HG02885 (cell line): ENCODE results near the gene ACAP1.
A peak's percentile ranks its signal among the peaks of the same experiment; 100 is the strongest.
"Not testable (repeated sequence)": the region's sequence is repeated elsewhere in the genome, so short reads cannot be mapped to it uniquely, and the experiment has no call there.

Source experiments
- ATAC-seq: cut with Tn5 transposase; IDR thresholded peaks from one replicate; pipeline ENCODE4 v1.9.1; 2021; ENCODE audit warnings: mild to moderate bottlenecking; ENCODE audit not compliant: unreplicated experiment, poor library complexity

The ACAP1 gene

DNA sequence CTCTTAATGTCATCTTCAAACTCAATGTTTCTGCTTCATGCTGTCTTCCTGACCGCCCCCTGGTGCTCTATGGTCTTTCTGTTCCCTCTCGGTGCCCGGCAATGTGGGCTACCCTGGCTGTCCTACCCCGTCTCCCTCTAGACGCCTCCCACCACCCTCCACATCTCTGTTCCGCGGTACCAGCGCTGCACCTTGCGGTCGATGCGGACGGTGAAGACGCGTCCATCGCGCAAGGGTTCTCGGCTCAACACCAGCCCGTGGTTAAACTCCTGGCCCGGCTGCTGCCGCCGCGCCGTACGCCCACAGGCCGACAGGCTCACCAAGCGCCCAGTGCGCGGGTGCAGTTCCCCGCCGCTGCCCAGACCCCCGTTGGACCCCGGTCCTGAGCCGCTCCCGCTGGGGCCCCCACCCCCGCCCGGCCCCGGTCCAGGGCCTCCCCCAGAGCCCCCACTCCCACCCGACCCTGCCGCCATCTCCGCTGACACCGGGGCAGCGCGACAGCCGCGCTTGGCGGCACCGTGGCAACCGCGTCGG, 7.4 kb upstream of the ACAP1 start, which contains the start of gene NEURL4:
Gene NEURL4, minus strand, starts transcription at position 496 of the 534 bp plus-strand sequence. Its CDS starts 23 bp downstream, at position 473.
- ATAC-seq = no peak

DNA sequence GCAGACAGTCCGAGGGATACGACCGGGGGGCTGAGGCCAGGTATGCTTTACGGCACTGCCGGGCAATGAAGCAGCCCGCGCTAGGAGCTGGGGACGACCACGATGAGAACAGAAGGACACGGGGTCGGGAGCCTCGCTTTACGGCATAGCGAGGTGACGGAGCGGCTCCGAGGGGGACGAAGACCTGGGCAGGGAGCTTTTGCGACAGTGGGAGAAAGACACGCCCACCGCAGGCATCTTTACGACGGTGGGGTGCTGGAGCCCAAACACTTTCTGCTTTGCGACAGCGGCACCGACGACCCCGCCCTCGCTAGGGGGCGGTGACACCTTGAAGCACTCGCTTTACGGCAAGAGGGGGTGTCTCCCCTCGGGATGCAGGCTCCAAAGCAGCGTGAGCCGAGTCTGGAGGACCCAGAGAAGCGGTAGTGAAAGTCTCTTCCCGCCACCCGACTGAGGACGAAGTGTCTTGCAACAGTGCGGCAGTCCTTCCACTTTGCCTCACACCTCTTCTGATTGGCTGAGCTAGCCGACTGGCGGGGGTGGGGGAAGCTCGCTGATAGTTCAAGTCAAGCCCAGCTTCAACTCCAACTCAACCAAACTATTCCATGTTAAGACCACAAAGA, 6.8 kb upstream of the ACAP1 start:
- ATAC-seq = peak; percentile 69

DNA sequence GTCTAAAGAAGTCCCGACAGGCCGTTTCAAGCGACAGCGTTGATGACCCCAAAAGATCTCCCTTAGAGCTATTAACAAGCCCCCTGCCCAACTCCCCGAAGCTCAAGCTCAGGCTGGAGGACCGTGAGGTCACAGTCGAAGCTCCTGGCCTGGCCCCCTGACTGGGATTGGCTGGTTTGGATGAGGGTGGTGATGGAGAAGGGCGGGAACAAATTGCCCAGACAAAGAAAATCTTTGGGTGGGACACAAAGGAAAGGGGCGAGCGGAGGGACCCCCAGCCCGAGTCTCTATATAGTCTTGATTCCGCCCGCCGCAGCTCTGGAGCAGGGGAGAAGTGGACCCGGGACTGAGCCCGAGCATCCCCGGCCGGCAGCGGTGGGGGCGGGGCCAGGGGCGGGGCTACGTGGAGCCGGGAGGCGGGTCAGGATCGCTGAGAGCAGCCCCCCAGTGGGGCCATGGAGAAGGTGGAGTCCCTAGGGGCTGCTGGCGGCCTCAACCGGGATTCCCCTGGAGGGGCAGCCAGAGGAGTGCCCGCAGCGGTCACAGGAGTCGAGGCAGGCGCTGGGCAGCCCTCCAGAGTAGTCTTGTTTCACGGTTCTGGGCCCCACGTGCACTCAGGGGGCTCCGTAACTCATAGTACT, 6.2 kb upstream of the ACAP1 start:
- peak; percentile 40 for ATAC-seq

DNA sequence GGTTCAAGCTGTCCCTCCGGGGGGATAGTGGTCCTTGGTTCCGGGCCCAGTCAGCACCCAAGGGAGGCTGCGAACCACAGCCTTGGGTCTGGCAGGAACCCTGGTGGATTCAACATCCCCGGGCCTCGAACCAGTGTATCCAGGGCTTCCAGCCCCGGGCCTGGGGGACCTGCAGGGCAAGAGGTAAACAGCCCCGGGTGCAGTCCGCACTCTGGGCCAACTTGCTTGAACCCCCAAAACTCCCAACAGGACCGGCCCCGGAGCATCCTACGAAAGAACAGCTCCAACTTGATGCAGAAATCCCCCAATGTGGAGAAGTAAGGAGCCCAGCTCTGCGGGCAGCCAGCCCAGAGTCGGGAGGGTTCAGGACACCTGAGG, 5.7 kb upstream of the ACAP1 start:
- no peak for ATAC-seq

DNA sequence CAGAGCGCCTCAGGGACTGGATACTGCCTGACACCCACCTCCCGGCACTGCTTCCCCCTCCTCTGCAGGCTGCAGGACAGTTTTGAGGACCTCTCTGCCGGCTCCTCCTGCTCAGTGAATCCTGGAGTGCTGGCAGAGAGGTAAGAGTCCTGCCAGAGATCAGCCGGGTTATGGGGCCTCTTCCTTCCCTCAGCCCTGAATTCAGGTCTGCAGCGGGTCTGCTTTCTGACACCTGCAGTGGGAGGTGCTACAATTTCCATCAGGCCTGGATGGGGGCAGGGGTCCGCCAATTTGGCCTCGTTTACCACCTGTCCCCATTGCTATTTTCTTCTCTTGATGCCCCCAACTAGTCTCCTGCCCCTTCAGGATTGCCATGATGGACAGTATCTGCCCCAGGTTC, 4.2 kb upstream of the ACAP1 start:
- ATAC-seq = no peak

DNA sequence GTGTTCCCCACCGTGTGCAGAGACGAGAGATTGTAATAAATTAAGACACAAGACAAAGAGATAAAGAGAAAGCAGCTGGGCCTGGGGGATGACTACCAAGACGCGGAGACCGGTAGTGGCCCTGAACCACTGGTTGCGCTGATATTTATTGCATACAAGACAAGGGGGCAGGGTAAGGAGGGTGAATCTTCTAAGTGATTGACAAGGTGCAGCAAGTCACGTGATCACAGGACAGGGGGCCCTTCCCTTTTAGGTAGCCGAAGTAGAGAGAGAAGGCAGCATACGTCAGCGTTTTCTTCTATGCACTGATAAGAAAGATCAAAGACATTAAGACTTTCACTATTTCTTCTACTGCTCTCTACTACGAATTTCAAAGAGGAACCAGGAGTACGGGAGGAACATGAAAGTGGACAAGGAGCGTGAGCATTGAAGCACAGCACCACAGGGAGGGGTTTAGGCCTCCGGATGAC, 3.7 kb upstream of the ACAP1 start:
- not testable (repeated sequence) for ATAC-seq

DNA sequence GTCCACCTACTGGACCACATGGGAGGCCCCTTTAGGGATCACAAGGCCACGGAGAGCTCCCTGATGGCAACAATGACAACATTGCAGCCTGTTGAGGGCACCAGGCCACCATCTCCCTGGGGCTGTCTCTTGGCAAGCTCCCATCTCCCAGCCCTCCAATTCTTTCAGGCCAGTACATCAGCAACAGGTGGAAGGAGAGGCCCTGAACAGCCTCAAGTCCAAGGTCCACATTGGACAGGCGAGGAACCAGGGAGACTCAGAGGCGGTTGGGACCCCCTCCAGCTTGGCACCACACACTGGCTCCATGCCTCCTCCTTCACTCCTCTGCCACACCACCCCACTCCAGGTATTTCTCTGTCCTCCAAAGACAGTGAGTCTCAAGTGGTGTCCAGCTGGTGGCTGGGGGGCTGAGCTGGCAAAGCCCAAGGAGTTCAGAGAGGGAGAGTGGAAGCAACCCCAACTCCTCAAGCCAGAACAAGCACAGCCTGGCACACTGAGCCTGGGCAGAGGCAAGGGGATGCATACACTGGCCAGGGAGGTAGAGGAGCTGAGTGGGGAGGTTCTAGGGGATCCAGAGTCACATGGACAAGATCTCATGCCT, 1.3 kb upstream of the ACAP1 start:
- no peak for ATAC-seq

DNA sequence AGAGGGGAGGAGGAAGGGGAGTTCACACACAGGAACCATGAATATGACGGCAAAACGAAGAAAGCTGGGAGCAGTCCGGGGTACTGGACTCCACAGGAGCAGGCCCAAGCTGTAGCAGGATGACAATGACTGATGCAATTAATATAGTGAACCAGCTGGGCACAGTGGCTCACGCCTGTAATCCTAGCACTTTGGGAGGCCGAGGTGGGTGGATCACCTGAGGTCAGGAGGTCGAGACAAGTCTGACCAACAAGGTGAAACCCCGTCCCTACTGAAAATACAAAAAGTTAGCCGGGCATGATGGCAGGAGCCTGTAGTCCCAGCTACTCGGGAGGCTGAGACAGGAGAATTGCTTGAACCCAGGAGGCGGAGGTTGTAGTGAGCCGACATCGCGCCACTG, 564 bp upstream of the ACAP1 start:
- not testable (repeated sequence) for ATAC-seq

DNA sequence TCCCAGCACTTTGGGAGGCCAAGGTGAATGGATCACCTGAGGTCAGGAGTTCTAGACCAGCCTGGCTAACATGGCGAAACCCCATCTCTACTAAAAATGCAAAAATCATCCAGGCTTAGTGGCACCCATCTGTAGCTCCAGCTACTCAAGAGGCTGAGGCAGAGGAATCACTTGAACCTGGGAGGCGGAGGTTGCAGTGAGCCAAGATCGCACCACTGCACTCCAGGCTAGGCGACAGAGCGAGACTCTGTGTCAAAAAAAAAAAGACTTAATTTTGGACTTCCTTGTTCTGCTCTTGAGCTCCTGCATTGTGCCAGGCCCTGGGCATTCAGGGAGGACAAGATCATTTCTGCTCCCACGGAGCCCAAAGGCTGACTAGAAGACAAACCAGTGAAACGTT, 1.3 kb downstream of the ACAP1 start:
- not testable (repeated sequence) for ATAC-seq

DNA sequence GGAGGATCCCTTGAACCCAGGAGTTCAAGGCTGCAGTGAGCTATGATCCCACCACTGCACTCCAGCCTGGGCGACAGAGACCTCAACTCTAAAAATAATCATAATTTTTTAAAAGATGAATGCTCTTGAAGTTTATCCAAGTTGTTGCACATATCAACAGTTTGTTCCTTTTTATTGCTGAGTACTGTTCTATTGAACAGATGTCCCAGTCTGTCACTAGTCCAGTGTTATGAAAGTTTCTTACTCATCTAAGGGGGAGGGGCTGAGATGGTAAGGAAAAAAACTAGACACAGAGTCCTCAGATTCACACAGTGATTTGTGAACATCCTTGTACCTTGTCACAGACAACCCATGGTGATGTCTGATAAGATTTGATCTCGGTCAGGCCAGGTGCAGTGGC, 3.9 kb downstream of the ACAP1 start:
- no peak for ATAC-seq

DNA sequence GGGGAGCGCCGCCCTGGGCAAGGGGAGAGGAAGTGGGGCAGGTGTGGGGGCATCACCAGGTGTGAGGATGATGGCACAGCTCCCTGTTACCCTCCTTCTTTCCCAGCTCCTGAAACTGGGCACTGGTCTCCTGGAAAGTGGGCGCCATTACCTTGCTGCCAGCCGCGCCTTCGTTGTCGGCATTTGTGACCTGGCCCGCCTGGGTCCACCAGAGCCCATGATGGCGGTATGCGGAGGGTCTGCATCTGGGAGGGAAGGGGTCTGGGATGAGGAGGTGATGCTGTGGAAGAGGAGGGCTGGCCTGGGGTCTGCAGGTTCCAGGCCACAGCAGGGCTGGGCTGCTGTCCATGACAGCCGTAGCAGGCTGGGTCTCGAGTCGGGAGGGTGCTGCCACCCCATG, 5.5 kb downstream of the ACAP1 start:
- no peak for ATAC-seq

DNA sequence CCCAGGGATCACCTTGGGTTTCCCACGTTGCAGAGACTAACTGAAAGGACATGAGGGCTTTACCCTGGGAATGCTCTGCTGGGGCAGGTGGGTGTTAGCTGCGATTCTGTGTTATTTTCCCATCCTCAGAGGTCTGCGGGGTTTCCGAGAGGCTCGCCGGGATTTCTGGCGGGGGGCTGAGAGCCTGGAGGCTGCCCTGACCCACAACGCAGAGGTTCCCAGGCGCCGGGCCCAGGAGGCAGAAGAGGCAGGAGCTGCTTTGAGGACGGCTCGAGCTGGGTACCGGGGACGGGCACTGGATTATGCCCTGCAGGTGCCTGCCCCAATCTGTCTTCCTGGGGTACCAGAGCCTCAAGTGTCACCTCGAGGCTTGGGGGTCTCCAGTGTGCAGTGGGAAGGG, 6.9 kb downstream of the ACAP1 start:
- ATAC-seq = no peak

DNA sequence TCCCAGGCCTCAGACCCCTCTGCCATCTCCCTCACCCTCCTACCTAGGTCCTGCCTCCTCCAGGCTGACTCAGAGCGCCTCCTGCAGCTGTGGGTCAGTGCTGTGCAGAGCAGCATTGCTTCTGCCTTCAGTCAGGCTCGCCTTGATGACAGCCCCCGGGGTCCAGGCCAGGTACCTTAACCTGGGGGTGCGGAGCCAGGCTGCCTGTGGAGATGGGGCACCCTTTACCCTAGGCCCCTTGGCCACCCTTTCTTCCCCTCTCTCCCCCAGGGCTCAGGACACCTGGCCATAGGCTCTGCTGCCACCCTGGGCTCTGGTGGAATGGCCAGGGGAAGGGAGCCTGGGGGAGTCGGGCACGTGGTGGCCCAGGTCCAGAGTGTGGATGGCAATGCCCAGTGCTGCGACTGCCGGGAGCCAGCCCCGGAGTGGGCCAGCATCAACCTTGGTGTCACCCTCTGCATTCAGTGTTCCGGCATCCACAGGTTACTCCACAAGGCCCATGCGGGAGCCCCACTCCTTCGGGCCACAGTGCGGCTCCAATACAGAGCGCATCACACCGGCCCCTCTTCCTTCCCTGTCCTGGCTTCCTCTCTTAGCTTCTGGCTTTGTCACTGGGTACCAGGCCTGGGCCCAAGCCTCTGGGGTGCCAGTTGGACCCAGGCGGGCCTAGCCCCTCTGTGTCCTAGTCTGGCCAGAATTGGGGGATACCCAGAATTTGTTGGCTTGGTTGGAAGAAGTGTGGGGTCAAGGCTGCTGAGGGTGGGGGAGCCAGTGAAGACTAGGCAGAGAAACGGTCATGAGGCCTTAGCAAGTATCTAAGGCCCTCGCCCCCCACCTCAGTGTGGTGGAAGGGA, 10.7 kb downstream of the ACAP1 start:
- ATAC-seq = no peak

DNA sequence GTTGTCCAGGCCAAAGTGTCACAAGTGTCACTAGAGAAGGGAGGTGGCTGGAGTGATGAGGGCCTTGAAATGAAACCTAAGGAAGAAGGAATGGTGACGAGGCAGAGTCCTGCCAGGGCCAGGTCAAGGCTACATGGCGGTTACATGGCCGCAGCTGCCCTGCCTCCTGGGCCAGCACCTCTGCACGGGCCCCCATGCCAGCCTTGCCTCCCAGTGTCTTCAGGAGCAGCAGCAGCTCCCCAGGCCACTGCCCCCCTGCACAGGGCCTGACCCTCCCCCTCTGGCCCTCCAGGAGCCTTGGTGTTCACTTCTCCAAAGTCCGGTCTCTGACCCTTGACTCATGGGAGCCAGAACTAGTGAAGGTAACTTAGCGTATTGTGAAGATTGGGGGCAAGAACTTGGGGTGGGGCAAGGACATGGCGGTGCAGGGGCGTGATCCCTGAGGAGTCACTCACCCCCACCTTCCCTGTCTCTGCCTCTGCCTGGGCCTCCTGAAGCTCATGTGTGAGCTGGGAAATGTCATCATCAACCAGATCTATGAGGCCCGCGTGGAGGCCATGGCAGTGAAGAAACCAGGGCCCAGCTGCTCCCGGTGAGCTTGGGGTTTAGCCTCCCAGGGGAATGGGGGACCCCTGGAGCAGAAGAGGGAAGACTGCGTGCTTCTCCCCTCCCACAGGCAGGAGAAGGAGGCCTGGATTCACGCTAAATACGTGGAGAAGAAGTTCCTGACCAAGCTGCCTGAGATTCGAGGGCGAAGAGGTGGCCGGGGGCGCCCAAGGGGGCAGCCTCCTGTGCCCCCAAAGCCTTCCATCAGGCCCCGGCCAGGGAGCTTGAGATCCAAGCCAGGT, 11.5 kb downstream of the ACAP1 start:
- ATAC-seq = no peak

DNA sequence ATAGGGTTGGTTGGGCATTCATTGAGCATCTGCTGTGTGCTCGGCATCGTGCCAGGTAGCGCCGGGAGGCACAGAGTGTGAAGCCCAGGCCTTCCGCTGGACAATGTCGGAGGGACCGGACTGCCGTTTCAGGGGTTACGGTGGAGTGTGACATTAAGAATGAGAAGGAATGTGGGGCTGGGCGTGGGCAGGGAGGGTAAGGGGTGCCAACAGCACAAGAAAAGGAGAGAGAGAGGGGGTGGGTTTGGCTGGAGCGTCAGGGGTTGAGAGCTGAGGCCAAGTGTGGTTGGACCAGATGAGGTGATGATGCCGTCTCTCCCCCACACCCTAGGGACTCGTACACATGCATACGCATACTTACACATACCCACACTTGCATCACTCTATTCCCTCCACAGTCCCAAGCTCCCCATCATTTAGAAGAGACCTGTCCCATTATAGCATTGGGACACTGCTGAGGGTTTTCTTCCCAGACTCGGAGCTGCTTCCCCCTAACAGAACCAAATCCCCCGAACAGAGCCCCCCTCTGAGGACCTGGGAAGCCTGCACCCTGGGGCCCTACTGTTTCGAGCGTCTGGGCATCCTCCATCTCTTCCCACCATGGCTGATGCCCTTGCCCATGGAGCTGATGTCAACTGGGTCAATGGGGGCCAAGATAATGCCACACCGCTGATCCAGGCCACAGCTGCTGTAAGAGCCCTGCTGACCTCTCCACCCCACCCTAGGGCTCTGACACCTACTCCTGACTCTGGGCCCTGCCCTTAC, 12.3 kb downstream of the ACAP1 start:
- no peak for ATAC-seq

DNA sequence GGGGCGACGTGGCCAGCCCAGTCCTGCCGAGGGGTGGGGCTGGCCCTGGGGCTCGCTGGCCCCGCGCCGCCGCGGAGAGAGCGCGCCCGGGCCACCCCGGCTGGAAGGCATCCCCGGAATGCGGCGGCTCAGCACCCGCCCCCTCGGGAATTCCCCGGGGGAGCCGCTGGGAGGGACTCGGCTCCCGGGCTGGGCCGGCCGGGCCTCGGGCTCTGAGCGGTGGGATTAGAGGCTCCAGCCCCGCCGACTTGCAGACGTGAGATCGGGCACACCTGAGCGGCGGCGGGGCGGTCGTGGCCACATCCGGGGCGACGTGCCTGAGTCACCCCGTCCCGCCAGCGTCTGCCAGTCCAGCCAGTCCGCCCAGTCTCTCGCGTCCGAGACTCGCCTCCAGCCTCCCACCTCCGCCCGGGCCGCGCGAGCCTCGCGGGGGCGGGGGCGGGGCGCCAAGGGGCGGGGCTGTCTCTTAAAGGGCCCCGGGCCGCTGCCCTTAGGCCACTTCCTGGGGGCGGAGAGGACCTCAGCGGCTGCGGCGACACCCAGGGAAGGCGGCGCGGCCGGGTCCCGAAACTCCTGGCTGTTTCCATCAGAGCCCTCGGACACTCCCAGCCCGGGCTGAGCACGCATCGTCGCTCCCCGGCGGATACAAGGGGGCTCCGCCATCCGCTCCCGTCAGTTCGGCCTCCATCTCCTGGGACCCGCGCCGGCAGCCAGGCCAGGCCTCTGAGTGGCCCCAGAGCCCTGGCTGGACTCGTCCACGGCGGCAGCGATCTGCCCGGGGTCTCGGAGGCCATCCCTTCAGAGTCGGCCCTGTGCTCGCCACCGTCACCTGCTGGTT, 15.6 kb downstream of the ACAP1 start, which contains the start of gene KCTD11:
Gene KCTD11, plus strand, starts transcription at position 498 of the 838 bp plus-strand sequence.
- peak; percentile 65 for ATAC-seq

DNA sequence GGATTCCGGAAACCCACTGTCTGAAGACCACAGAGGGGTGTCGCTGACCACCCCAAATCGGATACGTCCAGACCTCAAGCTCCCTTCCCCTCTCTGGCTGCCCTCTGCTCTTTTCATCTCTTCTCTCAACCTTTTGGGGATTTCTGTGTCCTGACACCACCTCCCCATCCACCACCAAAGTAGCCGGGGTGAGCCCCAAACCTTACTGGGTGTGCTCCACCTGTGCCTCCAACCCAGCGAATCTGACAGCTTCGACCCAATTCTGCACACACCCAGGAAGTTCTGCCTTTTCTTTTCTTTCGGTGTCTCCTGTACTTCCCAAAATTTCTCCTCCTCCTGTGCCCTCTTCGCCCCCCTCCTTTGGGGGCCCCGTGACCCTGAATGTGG, 16.2 kb downstream of the ACAP1 start:
- ATAC-seq = no peak
